GM12874 (cell line): Measurements from ENCODE around the gene KCNJ10.

Source experiments
- TF ChIP-seq, protein P1 (sequence below): IDR thresholded peaks from 2 replicates; pipeline ENCODE4 v1.5.1; 2011; ENCODE audit warnings: low read depth, mild to moderate bottlenecking, control low read depth, low read length, moderate library complexity; ENCODE audit not compliant: insufficient read depth

The KCNJ10 gene

DNA sequence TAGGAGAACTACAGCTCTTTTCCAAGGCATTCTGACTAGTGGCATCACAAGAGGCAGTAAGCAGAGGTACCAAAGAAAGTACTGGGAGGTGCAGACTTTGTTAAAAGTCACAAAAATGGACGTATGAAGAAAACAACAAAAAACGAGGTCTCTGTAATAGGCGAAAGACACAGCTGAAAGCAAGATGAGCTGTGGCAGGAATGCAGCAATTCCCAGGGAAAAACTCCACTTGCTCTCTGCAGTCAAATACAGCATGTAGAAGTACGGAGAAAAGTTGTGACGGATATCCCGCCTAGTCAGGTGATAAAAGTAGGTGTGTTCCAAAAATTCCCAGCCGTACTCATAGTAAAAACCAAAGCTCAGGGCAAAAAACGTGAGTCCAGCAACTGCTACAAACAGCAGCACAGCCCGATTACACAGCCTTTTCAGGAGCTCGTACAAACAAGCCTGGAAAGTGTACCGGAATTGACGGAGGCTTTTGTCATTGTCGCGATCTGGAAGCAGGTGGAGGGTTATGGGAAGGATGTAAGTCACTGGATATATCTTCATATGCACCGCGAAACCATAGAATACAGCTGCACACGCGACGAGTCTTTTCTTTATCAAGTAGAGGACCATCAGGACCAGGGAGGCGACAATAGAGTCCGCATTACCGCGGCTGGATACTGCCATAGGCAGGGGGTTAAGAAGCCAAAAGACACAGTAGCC lies 39.1 kb downstream of the KCNJ10 start:
- TF ChIP-seq, protein P1, sequence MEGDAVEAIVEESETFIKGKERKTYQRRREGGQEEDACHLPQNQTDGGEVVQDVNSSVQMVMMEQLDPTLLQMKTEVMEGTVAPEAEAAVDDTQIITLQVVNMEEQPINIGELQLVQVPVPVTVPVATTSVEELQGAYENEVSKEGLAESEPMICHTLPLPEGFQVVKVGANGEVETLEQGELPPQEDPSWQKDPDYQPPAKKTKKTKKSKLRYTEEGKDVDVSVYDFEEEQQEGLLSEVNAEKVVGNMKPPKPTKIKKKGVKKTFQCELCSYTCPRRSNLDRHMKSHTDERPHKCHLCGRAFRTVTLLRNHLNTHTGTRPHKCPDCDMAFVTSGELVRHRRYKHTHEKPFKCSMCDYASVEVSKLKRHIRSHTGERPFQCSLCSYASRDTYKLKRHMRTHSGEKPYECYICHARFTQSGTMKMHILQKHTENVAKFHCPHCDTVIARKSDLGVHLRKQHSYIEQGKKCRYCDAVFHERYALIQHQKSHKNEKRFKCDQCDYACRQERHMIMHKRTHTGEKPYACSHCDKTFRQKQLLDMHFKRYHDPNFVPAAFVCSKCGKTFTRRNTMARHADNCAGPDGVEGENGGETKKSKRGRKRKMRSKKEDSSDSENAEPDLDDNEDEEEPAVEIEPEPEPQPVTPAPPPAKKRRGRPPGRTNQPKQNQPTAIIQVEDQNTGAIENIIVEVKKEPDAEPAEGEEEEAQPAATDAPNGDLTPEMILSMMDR, result no peak

DNA sequence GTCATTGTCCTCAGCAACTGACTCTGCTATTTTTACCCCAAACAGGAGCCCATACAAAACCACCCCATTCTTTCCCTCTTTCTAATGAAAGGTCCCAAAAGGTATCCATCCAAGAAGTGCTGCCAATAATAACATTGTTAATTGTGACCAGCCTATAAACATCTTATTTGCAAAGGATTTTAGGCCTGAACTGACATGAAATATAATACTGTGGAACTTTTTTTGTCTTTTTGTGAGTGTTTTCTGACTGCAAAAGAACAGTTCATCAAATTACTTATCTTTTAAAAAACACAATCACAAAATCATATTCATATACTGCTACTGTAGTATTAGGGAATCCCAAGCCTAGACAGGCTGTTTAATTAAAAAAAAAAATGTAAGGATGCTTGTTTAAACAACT lies 41.5 kb downstream of the KCNJ10 start:
- TF ChIP-seq, protein P1, result no peak

DNA sequence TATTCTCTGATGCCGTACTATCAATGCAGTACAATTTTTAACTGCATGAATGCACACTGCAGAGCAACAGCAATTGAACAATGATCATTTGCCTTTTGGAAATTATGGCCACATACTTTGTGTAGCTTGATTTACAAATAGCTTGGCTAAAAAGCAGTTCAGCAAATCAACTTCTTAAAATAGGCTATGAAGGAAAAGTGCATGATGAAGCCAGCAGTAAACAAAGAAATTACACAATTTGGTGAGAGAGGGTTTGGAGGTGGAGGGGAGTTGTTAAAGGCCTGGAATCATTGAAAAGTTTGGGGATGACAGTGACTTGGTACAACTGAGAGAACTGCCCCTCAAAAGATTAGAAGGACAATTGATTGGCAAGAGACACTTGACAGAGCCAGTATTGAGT lies 44.6 kb downstream of the KCNJ10 start:
- TF ChIP-seq, protein P1, result no peak

DNA sequence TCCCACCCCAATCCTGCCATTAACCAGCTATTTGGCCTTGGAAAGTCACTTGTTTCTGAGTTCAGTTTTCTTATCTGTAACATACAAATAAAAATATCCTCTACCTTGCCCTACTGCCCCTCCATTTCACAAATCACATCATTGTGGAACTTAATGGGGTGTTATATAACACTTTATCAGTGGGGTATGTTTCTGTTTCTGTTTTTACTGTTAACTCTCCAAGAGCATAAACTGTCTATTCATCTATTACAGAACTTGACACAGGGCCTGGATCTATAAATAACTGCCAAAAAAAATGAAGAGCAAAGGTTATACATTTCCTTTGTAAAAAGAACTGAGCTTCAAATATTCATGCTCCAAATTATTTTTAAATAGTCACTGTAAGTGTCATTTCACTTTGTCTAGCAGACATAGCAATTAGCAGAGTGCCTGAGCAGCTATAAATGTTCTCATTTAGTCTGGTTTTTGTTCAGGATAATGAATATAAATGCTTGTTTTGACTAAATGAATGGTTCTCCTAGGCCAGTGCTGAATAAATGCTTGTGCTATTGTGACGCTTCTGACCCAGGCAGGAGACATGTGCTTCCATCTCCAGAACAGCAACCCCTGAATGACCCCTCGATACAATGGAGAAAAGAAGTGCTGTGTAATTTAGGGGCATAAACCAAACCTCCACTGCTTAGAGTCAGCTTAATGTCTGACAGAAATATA lies 45.6 kb downstream of the KCNJ10 start:
- TF ChIP-seq, protein P1, result no peak

DNA sequence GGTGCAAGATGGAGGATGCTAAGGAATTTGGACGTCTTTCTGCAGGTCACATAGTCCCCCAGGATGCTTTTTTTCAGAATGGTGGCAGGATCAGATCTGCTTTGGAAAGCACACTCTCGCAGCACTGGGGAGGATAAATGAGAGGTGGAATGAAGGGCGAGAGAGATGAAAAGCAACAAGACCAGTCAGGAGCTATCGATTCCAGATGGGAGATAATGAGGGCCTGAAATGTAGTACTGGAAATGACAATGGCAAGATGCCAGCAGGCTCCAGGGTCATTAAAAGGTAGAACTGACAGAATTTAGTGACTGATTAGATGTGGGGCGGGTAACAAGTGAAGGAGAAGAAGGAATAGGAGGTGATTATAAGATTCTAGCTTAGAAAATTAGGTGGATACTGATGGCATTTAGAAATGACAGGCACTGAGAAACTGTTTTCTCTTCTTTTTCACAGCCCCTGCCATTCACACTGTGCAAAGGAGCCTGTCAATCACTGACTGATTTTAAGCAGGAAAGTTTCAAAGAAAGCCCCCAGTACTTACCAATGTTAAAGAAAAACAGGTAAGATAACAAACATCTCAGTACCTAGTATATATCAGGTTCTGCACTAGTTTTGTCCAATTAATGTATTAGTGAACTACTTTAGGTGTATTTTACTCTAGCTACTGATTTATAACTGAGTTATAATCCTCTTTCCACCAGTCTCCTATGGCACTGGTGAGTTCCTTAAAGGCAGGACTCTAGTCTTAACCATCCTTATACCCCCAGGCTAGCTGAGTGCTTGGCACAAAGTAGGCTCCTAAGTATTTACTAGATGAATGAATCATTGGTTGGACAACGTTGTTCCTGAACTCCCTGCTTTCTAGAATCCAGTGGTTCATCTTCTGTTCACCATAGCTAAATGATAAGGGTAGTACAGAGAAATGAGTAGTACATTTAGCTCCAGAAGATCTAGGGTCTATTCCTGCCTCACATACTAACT lies 47.3 kb downstream of the KCNJ10 start:
- TF ChIP-seq, protein P1, result no peak

DNA sequence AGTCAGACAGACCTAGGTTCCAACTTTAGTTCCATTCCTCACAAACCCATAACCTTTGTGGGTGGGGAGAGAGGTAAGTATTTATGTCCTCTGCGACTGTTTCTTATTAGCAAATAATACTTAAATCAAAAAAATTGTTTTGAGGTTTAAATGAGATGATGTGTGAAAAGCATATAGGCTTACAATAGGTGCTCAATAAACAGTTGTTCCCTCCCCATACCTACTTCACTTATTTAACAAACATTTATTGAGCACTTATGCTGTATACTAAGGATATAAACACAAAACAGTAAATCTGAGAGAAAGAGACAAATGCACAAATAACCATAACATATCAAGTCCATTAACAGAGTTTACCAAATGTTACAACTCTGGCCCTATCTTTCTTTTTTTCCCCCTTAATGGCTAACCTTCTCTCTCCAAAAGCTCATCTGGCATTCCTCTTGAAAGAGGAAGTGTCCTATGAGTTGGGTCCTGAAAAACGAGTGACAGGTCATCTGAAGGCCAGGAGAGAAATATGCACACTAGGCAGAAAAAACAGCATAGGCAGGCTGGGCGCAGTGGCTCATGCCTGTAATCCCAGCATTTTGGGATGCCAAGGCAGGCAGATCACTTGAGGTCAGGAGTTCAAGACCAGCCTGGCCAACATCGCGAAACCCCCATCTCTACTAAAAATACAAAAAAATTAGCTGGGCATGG lies 48.4 kb downstream of the KCNJ10 start:
- TF ChIP-seq, protein P1, result no peak
